ENCODE measurements around the gene NAA10. TPM values are rescaled to one million over a fixed set of nuclear protein-coding genes. Genes with fewer than 3 reads are reported as not detected.

NAA10 gene
- total and polyA plus RNA-seq, 2 experiments from 2014 or later: 83.5 to 118 TPM

DNA sequence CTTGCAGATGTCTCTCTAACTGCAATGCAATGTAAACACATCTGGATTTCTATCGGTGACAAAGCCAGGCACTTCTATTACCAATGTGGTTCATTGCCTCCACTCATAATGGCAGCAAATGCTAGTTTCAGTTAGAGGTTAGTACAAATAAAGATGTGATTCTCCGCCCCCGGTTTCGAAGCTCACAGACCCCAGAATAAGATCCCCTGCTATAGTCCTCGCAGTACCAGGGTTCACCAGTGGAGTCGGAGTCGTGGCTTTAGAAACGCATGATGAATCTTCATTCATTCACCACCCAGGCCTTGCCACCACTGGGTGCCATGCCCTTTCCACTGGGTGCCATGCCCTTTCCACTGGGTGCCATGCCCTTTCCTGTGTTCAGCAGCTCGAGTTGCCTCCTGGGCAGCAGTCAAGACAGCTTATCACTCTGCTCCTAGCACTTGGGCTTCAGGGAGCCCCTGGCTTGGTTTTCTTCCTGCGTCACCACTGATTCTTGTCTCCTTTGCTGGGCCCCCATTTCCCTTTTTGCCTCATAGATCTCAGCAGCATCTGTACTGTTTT lies 3.5 kb upstream of the NAA10 start:
- Histone ChIP-seq H3K9me3 (ENCODE audit: low read depth) (no peaks in the 10 kb centered on the region), H3K27ac (no peak overlapping the region), H3K79me2 (peaks cover 10% of the 10 kb centered on the region), H4K20me1 (ENCODE audit: insufficient read depth, poor library complexity, severe bottlenecking) (no peaks in the 10 kb centered on the region), H3K27me3 (no peaks in the 10 kb centered on the region), H2AFZ (no peak overlapping the region), H3K4me3 (no peak overlapping the region), H3K36me3 (replicated peaks; ENCODE audit: insufficient read depth, low read depth) (no peaks in the 10 kb centered on the region), H3K4me1 (ENCODE audit: insufficient read depth) (no peaks in the 10 kb centered on the region), H3K9me2 (replicated peaks; ENCODE audit: insufficient read depth) (no peaks in the 10 kb centered on the region), H3K4me2 (no peak overlapping the region)
- WGBS (ENCODE audit: low lambda C conversion rate, missing lambda C conversion rate): 87% methylated on average over 10 of the region's 10 CpGs
- DNase-seq (ENCODE audit: low spot score): no peak
- TF ChIP-seq EZH2phosphoT487 (IDR thresholded peaks at IDR 0.05; ENCODE audit: low read depth, severe bottlenecking, unreplicated experiment): no peak
- TF ChIP-seq, protein P1, sequence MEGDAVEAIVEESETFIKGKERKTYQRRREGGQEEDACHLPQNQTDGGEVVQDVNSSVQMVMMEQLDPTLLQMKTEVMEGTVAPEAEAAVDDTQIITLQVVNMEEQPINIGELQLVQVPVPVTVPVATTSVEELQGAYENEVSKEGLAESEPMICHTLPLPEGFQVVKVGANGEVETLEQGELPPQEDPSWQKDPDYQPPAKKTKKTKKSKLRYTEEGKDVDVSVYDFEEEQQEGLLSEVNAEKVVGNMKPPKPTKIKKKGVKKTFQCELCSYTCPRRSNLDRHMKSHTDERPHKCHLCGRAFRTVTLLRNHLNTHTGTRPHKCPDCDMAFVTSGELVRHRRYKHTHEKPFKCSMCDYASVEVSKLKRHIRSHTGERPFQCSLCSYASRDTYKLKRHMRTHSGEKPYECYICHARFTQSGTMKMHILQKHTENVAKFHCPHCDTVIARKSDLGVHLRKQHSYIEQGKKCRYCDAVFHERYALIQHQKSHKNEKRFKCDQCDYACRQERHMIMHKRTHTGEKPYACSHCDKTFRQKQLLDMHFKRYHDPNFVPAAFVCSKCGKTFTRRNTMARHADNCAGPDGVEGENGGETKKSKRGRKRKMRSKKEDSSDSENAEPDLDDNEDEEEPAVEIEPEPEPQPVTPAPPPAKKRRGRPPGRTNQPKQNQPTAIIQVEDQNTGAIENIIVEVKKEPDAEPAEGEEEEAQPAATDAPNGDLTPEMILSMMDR (IDR thresholded peaks at IDR 0.05; ENCODE audit: poor library complexity): no peak

DNA sequence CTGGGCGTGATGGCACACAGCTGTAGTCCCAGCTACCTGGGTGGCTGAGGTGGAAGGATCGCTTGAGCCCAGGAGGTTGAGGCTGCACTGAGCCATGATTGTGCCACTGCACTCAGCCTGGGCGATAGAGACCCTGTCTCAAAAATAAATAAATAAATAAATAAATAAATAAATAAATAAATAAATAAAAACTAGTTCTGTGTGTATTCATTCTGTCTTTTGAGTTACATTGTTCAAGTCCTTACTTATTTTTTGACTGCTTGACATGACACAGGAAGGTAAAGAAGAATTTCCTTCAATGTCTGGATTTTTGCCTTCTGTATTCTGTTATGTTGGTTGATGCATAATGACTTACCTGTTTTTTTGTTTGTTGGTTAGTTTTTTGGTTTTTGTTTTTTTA lies 2.2 kb upstream of the NAA10 start:
- no peaks in the 10 kb centered on the region for H4K20me1 ChIP-seq (ENCODE audit: insufficient read depth, poor library complexity, severe bottlenecking)
- DNase-seq (ENCODE audit: low spot score): no peak
- TF ChIP-seq EZH2phosphoT487 (IDR thresholded peaks at IDR 0.05; ENCODE audit: low read depth, severe bottlenecking, unreplicated experiment) (no peak), EZH2 (IDR thresholded peaks at IDR 0.05; ENCODE audit: borderline replicate concordance) (no peak)
- TF ChIP-seq, protein P1 (IDR thresholded peaks at IDR 0.05; ENCODE audit: poor library complexity): no peak
- H3K4me2 ChIP-seq: no peak overlapping the region
- H3K27ac ChIP-seq: no peak overlapping the region
- no peaks in the 10 kb centered on the region for H3K4me1 ChIP-seq (ENCODE audit: insufficient read depth)
- H3K9me3 ChIP-seq (ENCODE audit: low read depth): no peaks in the 10 kb centered on the region
- 82% methylated on average over 3 of the region's 3 CpGs for WGBS (ENCODE audit: low lambda C conversion rate, missing lambda C conversion rate)
- no peak overlapping the region for H3K4me3 ChIP-seq
- H3K27me3 ChIP-seq: no peaks in the 10 kb centered on the region
- H3K79me2 ChIP-seq: peaks cover 18% of the 10 kb centered on the region
- no peak overlapping the region for H2AFZ ChIP-seq
- H3K9me2 ChIP-seq (replicated peaks; ENCODE audit: insufficient read depth): no peaks in the 10 kb centered on the region
- H3K36me3 ChIP-seq (replicated peaks; ENCODE audit: insufficient read depth, low read depth): no peaks in the 10 kb centered on the region

DNA sequence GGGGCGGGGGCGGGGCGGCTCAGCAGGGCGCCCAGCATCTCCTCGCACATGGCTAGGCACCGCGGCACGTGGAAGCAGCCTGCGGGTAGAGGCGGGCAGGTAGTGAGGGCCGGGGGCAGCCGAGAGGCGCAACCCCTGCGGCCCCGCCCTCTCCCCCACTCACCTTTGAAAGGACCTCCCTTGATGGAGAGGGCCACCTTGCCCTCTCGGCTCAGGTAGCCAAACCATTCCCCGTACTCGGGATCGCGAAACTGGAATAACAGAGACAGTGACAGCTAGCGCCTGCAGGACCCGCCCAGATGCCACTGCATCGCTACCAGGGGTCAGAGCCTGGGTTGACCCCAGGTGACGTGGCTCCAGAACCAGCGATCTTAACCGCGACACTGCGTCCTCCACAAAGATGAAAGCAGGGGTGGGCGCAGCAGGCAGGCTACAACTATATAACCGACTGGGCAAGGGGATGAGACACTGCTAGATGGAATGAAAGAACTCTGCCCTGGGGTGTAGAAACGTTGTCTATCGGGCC lies 552 bp upstream of the NAA10 start:
- no peak overlapping the region for H2AFZ ChIP-seq
- H3K27ac ChIP-seq: no peak overlapping the region

More for the DNA sequence above, 552 bp upstream of the NAA10 start:
- 44% methylated on average over 13 of the region's 32 CpGs for WGBS (ENCODE audit: low lambda C conversion rate, missing lambda C conversion rate)
- H3K27me3 ChIP-seq: no peaks in the 10 kb centered on the region
- H3K9me3 ChIP-seq (ENCODE audit: low read depth): no peaks in the 10 kb centered on the region
- no peaks in the 10 kb centered on the region for H3K9me2 ChIP-seq (replicated peaks; ENCODE audit: insufficient read depth)
- H4K20me1 ChIP-seq (ENCODE audit: insufficient read depth, poor library complexity, severe bottlenecking): no peaks in the 10 kb centered on the region
- DNase-seq (ENCODE audit: low spot score): no peak
- TF ChIP-seq EZH2phosphoT487 (IDR thresholded peaks at IDR 0.05; ENCODE audit: low read depth, severe bottlenecking, unreplicated experiment) (no peak), EZH2 (IDR thresholded peaks at IDR 0.05; ENCODE audit: borderline replicate concordance) (no peak)
- TF ChIP-seq, protein P1 (IDR thresholded peaks at IDR 0.05; ENCODE audit: poor library complexity): no peak
- no peaks in the 10 kb centered on the region for H3K4me1 ChIP-seq (ENCODE audit: insufficient read depth)
- H3K79me2 ChIP-seq: peaks cover 18% of the 10 kb centered on the region
- peak overlapping the region; percentile 86 for H3K4me2 ChIP-seq
- H3K36me3 ChIP-seq (replicated peaks; ENCODE audit: insufficient read depth, low read depth): no peaks in the 10 kb centered on the region
- no peak overlapping the region for H3K4me3 ChIP-seq

Measured in hepatocyte (in vitro differentiated cells).